Stimulated activated CD8-positive, alpha-beta memory T cell treated with anti-CD3 and anti-CD28 coated beads, Interleukin-15, amount 100 ng/mL, for 24 hours (primary cell): ENCODE measurements around the gene LMNTD2.

Source experiments
- DNase-seq: peaks from one replicate; pipeline ENCODE4 v3.0.0-alpha.2; 2020; ENCODE audit warnings: low read depth

LMNTD2 gene

DNA sequence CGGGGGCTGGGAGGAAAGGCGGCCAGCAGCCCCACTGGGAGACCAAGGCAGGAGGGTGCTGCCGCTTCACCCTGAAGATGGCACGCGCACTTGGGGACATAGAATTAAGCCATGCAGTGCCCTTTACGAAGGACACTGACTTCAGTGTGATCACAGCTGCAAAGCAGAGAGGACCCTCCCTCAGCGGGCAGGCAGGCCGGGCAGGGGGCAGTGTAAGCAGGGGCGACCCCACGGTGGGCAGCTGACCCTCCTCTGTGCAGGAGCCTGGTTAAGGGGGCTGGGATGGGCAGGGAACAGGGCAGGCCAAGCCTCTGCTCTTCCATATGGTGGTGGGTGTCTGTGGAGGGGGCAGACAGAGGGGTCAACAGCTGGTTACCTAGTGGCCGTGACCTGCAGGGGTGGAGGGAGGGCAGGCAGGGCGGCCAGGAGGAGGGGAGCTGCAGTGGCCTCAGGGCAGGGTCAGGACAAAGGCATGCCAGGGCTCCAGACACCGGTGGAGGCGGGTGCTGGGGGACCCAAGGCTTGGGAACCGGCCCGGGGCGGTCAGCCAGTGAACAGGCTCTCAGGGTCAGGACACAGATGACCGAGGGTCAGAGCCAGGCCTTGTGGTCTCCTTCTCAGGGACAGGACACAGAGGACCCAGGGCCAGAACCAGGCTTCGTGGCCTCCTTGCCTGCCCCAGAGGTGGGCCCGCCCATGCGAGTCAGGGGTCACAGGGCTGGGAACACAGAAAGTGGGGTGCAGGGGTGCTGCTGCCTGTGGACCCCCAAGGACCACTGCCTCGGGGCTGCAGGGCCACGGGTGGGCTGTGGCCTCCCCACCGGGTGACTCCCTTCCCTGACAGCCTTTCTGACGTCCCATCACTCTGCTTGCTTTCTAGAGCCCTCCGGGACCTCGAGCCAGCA is 7.2 kb downstream of the LMNTD2 start:
- DNase-seq = no peak

DNA sequence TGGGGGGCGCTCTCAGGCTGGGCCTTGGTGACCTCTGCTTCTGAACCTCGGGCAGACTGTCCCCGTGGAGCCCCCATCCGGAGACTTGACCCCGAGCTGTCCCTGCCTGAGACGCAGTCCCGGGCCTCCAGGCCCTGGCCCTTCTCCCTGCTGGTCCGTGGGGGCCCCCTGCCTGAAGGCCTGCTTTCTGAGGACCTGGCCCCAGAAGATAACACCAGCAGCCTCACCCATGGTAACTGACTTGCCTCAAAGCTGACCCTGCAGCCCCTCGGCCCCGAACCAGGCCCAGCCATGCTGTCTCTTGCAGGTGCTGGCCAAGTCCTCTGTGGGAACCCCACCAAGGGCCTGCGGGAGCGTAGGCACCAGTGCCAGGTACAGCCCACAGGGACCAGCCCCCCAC is 8.9 kb downstream of the LMNTD2 start:
- DNase-seq = no peak

DNA sequence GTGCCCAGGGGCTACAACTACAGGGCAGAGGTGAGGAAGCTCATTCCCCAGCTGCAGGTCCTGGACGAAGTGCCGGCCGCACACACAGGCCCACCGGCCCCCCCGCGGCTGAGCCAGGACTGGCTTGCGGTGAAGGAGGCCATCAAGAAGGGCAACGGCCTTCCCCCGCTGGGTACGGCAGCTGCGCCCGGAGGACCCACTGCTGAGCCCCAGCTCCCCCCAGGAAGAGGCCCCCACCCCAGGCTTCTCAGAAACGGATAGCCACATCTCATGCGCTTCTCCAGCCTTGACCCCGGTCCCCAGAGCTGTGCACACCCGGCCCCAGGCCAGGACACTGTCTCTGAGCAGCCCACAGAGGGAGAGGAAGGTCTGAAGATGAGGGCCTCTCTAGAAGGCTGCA is 9.4 kb downstream of the LMNTD2 start:
- DNase-seq = no peak

DNA sequence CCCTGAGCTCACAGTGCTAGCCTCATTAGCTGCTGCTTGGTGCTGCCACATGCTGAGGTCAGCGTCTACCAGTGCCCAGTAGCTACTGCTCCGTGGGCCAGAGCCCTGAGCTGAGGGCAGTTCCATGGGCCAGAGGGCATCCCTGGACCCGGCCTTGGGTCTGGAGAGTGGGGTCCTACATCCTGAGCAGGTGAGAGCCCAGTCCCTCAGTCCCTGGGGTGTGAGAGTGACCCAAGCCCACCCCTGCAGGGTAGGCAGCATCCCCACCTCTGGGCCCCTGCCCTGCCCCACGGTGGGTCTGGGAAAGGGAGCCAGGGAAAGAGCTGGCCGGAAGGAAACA is 9.8 kb downstream of the LMNTD2 start:
- no peak for DNase-seq

DNA sequence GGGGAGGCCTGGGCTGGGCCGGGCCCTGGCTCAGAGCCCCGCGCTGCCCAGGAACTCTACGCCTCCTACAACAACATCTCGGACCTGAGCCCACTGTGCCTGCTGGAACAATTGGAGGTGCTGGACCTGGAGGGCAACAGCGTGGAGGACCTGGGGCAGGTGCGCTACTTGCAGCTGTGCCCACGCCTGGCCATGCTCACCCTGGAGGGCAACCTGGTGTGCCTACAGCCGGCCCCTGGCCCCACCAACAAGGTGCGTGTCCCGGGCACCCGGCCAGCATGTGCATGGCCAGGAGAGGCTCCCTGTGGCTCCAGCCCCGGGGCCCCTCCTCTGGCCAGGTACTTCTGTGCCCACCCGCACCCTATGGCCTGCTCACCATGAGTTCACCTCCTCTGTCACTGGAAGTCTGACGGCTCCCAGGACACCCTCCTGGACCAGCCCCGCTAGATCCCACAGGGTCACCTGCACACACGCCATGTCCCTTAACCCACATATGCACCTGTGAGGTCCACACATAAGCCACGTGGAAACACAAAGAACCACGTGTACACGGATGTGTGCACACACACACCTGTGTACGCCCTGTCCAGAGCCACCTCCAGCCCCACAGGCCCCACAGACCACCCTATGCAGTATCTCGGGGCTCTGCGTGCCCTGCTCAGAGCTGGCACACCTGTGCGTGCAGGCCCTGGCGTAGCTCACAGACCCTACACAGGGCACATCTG is 10.4 kb downstream of the LMNTD2 start:
- no peak for DNase-seq

DNA sequence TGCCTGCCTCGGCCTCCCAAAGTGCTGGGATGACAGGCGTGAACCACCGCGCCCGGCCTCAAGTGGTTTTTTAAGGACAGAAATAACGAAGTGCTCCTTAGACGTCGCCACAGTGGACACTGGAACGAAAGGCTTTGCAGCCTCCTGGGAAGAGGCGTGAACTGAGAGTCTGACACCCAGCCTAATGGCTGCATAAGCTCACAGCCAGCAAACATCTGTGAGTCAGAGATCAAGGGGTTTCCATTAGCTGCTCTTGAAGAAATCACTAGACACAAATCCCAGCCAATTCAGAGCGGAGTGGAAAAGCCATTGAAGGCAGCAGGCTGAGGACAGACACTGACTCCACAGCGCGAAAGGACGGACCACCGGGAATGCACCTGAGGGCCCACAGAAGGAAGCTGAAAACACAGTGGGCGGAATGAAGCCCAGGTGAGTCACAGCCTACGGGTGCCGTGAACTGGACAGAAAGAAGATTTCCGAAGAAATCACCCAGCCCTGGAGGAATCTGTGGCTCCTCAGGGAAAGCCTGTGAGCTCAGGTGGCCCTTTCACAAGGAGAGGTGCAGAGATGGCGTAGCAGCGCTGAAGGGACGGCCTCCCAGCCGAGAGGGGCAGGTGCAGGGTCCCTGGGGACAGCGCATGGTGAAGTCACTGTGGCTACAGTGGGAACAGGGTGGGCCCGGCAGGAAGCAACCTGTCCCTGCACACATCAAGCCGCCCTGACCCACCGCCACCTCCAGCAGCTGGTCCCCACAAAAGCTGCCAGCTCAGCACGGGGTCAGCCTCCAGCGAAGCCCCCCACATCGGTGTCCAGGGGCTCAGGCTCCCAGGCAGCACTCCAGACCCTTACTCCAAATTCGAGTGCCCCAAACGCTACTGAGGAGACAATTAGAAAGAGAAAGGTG is 11.6 kb downstream of the LMNTD2 start:
- no peak for DNase-seq

DNA sequence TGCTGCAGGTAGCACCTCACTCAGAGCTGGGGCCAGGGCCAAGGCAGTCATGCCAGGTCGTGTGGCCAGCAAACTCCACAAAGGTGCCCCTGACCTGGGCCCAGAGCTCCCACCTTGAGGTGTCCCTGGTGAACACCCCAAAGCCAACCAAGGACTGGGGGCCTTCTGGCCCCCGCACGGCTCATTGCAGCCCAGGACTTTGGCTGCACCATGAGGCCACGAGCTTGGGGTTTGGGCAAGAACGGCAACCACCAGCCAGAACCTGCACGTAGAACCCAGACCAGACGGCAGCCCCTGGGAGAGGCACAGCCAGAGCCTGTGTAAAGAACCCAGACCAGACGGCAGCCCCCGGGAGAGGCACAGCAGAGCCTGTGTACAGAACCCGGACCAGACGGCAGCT is 15.4 kb downstream of the LMNTD2 start:
- DNase-seq = no peak

DNA sequence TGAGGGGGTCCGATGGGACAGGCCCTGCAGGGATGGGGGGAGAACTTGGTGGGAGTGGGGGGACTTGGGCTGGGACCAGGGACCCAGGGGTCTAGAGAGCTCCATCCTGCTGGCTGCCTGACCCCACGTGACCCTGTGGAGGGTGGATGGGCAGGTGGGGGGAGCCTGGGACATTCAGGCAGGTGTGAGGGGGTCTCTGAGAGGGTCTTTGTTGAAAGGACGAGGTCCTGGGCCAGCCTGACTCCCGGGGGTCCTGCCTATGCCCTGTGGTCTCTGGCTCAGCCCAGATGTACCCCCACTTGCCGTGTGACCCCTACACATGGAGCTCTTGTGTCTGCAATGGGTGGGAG is 15.7 kb downstream of the LMNTD2 start:
- no peak for DNase-seq

DNA sequence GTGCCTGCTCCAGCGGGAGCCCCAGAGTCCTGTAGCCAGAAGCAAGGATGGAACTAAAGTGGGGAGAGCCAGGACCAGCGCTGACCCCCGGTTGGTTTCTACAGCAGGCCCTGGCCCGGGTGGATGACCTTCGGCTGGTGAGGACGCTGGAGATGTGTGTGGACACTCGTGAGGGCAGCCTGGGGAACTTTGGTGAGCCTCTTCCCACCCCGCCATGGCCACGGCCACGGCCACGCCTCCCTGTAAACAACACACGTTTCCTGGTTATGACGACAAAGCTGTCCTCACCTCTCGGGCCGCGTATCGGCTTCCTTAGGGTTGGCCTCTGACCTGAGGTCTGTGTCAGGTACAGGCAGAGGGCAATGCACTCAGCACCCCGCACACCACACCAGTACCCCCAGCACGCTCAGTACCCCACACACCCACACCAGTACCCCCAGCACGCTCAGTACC is 19.1 kb downstream of the LMNTD2 start:
- no peak for DNase-seq

DNA sequence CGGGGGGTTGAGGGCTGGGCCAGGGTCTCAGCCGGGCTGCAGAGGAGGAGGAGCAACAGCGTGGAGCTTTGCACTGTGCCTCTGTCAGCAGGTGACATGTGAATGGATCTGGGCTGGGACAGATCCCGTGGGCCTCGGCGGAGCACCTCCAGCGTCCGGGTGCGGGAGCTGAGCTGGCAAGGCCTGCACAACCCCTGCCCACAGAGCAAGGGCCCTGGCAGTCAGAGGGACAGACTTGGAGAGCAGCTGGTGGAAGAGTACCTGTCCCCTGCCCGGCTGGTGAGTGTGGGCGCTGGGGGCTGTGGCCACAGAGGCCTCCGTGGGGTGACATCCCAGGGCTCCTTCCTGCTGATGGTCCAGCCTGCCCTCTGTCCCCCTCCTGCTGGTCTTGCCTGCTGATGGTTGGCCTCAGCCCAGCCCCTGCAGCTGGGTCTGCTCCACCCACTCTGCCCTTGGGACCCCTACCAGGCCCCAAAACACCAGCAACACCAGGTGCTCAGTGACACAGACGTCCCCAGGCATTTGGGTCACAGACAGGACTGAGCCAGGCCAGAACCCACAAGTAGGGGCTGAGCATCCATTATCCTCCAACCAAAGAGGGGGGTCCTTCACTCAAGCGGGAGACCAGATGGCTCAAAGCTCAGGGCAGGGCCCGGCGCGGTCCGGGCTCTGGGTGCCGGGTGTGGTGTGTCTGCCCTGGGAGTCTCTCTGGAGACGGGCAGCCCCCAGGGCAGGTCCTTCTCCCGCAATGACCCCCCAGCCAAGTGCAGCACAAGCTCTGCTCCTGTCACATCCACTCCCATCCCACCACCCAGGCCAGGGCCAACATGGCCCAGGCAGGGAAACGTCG is 19.7 kb downstream of the LMNTD2 start:
- no peak for DNase-seq

DNA sequence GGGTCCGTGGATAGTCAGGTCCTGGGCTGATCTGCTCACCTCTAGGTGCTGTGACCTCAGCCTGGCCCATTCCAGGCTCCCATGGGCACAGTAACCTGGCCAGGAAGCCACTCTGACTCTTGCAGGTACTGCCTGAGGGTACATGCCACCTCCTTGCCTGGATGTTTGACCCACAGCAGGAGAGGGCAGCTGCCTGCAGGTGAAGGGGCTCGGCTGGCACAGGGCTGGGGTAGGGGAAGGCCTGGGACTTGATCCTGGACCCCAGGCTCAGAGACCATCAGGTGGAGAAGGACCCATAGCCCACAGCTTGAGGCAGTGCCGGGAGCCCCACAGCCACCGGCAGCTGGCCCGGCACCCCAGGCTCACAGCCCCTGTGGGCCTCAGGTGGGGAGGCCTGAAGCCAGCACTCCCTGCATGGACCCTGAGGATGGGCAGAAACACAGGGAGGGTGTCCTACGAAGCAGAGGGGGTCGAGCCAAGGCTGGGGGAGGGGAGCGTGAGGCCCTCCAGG is 20.5 kb downstream of the LMNTD2 start:
- DNase-seq = no peak

DNA sequence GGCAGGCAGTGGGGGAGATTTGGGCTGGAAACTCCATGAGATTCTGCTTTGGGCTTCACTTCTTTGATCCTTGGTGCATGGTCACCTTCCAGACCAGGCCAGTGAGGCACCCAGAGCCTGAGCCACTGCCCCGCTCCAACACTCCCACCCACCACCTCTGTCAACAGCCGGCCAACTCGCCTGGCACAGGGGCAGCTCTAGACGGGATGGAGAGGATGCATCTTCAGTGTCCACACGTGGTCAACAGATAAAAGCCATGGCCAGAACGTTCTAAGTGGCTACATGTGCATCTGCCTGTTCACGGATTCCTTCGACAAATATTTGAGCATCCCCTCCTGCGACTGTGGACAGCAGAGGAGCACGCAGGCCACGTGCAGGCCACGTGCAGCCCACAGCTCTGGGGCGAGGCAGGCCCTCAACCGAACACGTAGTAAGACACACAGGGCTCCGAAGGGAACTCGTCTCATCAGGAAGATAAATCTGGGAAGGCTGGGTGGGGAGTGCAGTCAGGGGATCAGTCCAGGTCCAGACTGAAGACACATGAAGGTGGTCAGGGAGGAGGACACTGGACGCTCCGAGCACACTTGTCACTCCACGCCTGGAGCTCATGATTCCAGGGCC is 22.0 kb downstream of the LMNTD2 start:
- no peak for DNase-seq

DNA sequence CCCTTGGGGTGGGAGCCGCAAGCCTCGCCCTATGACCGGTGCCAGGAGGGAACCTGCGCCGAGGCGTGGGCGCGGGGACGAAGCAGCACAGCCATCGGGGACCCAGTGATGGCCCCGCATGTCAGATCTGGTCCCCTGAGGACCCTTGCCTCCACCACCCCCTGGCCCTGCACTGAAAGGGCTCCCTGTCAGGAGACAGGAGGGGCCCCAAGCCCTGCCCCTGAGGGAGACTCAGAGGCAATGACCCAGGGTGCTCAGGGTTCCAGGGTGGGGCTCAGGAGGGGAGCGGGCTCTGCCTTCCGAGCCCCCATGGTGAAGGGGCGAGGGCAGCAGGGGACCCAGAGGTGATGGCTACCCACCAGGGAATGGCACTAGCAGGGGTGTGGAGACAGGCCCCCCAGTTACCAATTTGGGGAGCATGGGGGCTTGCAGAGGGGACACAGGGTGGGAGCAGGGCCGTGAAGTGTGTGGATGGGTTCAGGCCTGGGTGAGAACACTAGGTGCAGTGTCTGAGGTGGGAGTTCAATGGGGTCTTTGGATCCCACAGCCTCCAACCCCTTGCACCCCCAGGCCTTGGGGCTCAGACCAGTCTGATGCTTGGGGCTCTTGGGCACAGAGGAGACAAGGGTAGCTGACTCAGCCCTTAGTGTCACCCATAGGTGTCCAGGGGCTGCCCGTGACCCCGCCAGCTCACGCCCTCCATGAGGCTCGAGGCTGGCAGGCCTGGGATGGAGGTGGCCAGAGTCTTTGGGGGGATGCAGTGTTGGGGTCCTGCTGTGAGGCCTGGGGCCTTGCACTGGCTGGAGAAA is 22.7 kb downstream of the LMNTD2 start:
- DNase-seq = no peak

DNA sequence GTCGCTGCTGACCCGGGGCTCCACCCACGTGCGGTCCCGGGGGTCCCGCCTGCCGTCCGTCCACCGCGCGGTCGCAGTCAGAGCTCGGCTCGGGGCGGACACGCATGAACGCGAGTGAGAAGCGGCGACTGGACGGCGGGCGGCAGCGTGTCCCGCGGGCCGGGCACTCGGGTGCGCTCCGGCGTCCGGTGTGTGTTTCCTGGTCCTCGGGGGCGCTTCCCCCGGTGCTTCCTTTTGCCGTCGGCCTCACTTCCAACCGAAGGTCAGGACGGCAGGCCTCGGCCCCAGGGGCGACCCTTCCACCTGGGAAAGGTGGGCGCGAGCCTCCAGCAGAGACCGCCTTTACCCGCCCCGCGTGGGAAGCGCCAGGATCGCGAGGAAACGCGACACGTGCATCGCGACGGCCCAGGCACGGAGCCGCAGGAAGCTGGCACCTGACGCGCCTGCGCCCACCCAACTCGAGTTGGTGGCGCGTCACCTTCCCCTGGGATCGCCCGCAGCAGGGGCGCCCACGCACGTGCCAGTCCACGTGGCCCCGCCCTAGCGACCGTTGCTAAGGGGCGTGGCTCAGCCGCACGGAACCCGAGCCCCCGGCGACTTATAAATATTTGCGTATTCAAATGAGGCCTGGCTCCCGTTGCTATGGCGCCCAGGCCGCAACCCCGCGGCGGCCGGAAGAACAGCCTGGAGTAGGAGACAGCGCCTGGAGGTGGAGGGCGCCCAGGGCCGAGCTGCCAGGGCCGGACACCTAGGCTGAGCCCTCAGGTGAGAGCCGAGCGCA is 23.5 kb downstream of the LMNTD2 start, which contains the start of gene LRRC56:
LRRC56 (plus strand) TSS at position 687 of the 781 bp plus-strand sequence. CDS start 3,158 bp downstream, outside the sequence.
- DNase-seq = peak; percentile 92

DNA sequence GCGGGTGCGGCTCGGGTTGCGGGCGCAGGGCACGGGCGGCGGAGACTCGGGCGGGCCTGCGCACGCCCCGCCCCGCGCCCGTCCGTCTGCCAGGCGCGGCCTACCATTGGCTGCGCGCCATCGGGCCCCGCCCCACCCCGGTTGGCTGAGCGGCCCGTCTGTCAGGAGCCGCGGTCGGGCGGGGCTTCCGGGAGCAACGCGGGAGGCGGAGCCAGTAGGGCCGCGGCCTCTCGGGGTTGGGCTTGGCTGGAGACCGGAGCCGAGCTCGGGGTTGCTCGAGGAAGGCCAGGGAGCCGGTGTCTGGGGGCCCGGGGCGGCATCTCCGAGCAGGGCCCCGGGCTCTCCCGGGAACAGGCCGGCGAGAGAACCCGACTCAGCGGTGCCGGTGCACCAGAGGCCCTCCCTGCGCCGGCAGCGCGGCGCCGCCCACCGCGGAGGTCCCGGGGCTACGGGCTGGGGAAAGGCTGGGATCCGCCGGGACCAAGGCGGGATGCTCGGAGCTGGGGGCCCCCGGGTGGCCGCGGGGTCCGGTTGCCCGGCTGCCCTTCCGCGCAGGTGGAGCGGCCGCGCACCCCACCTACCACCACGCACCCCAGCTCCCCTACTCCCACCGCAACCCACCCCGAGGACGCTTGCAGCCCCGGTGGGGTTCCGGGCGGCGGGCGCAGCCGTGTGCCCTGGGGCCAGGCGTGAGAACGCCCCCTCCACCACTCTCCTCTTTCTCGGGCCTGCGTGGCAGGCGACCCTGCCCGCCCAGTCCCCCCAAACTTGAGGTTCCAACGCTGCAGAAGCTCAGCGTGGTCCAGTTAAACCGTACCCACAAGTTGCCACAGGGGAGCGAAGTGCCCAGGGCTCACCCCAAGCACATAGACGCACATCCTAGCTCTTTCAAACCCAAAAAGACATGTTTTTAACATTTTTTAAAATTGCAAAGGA is 24.8 kb downstream of the LMNTD2 start, which contains the start of gene HRAS:
HRAS (minus strand) TSS at position 58 of the 936 bp plus-strand sequence.
- DNase-seq = peak; percentile 89

DNA sequence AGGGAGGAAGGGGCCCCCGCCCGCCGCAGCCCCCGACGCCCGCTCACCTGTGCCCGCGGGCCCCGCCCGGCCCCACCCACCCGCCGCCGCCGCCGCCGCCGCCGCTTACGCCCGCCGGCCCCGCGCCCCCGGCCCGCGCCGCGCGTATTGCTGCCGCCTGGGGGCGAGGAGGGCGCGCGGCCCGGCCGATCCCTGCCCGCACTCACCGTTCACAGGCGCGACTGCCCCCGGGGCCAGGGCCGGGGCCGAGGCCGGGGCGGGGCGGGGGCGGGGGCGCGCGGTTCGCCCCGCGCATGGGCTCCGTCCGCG is 25.4 kb downstream of the LMNTD2 start:
- DNase-seq = no peak

DNA sequence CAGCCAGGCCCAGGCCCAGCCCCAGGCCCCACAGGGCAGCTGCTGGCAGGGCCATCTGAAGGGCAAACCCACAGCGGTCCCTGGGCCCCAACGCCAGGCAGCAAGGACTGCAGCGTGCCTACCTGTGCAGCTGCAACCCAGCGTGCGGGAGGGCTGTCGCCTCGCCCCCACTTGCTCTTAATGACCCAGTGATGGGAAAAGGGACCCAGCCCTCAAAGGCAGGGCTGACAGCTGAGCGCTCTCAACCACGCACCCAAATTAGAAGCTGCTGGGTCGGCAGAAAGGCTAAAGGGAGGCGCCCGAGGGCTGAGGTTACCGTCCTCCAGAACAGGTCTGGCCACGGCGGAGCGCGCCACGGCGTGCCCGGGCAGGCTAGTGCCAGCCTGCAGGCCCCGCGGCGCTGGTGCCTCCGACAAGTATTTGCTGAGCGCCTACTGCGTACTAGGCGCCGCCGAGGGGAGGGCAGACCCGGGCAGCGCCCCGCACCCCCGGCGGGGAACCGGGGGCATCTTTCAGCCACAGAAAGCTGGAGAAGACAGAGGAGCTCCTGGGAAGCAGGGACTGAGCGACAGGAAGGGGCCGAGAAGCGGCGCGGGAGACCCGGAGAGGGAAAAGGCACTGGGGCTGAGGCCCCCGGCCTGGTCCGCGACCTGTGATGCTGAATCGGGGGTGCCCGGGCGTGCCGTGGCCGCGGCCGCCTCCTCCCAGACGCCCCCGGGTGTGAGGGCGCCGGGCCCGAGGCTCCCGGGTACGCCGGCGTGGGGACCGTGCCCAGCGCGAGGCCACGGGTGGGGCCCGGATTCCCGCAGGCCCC is 25.9 kb downstream of the LMNTD2 start:
- DNase-seq = no peak
